NCI-H187 (cell line): ENCODE results near the gene RDH5.
A peak's percentile ranks its signal among the peaks of the same experiment; 100 is the strongest.
"Not testable (repeated sequence)": the region's sequence is repeated elsewhere in the genome, so short reads cannot be mapped to it uniquely, and the experiment has no call there.

Source experiments
- DNase-seq, 2 experiments: peaks; one replicate each; lab custom pipeline; 2025; lab: John Stamatoyannopoulos, UW

RDH5 gene

GRCh38 chr12:55745361-55746173 is 25.4 kb downstream of the RDH5 start:
- peak; percentile 37 to 70 for DNase-seq

- DNase-seq, result no peak
Measured at GRCh38 chr12:55746174-55746912, 26.1 kb downstream of the RDH5 start.

- no peak for DNase-seq
Measured at GRCh38 chr12:55746913-55747231, 26.7 kb downstream of the RDH5 start.

- no peak for DNase-seq
Measured at GRCh38 chr12:55748230-55748993, 28.2 kb downstream of the RDH5 start.

GRCh38 chr12:55755246-55755645 is 35.1 kb downstream of the RDH5 start:
- DNase-seq, result no peak

GRCh38 chr12:55757701-55758100 is 37.5 kb downstream of the RDH5 start:
- DNase-seq, result no peak

GRCh38 chr12:55758575-55758974 is 38.4 kb downstream of the RDH5 start:
- not testable (repeated sequence) for DNase-seq

- no peak for DNase-seq
Measured at GRCh38 chr12:55760663-55761062, 40.5 kb downstream of the RDH5 start.

- DNase-seq, result no peak
Measured at GRCh38 chr12:55762646-55763045, 42.5 kb downstream of the RDH5 start.

GRCh38 chr12:55765736-55766290 is 45.6 kb downstream of the RDH5 start:
- peak; percentile 41 to 62 for DNase-seq

GRCh38 chr12:55767156-55767555 is 47.0 kb downstream of the RDH5 start:
- DNase-seq, result no peak

- no peak for DNase-seq
Measured at GRCh38 chr12:55771736-55772135, 51.5 kb downstream of the RDH5 start.
